ENCODE results near the gene TMEM232. TPM values are rescaled to one million over a fixed set of nuclear protein-coding genes. Genes with fewer than 3 reads are reported as not detected.

TMEM232 gene
- total RNA-seq, 4 donors from 2014 or later = 2.3 to 4.2 (median 3.5) TPM

DNA sequence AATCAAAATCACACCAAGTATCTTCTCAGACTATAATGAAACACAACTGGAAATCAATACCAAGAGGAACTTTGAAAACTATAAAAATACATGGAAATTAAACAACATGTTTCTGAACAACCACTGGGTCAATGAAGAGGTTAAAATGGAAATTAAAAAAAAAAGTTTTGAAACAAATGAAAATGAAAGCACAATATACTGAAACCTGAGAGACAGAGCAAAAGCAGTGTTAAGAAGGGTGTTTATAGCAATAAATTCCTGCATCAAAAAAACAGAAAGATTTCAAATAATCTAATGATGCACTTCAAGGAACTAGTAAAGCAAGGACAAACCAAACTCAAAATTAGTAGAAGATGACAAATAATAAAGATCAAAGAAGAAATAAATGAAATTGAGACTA lies 92.0 kb downstream of the TMEM232 start:
- TF ChIP-seq CTCF (IDR thresholded peaks at IDR 0.05; ENCODE audit: low read depth) = no peak

DNA sequence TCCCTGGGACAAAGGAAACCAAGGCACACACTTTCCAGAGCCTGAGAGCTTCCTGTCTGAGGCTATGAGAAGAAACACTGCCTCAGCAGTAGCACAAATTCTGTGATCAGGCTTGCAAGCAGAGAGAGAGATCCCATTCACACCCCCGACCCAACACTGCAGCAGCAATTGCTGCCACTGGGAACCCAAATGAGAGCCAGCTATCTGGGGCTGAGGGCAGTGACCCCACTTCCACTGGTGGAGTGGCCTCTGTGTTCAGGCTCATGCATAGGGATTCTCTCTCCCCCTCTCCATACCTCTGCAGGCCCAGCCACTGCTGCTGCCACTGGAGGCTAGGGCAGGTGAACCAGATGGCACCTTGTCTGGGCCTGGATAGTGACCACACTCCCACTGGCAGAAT lies 95.2 kb downstream of the TMEM232 start:
- no peak for TF ChIP-seq CTCF (IDR thresholded peaks at IDR 0.05; ENCODE audit: low read depth)

GRCh38 chr5:110630350-110630749 lies 96.1 kb downstream of the TMEM232 start:
- TF ChIP-seq CTCF (IDR thresholded peaks at IDR 0.05; ENCODE audit: low read depth) = no peak

DNA sequence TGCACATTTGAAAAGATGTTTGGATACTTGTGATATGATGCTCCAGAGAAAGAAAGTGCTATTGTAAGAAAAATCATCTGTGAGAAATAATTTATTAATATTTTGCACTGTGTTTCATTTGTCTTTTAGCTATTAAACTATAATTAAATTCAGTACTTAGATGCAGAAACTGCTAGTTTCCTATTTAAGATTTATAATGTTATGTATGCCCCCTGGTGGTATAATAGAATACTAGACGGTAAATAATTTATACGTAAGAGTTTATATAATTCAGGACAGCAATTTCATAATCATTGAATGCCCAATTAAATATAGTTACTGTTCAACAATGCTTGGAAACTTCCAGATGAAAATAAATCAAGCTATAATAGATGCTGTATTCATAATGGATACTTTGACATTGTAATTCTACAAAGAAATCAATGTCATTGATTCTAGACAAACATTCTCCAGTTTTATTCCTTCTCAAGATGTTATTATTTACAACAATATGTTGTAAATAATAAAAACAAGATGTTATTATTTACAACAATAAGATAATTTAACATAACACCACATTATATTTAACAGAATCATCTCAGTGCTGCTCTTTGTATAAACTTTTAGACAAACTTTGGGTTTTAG lies 101.0 kb downstream of the TMEM232 start:
- TF ChIP-seq CTCF (IDR thresholded peaks at IDR 0.05; ENCODE audit: low read depth) = no peak

GRCh38 chr5:110623874-110624273 lies 102.6 kb downstream of the TMEM232 start:
- no peak for TF ChIP-seq CTCF (IDR thresholded peaks at IDR 0.05; ENCODE audit: low read depth)

DNA sequence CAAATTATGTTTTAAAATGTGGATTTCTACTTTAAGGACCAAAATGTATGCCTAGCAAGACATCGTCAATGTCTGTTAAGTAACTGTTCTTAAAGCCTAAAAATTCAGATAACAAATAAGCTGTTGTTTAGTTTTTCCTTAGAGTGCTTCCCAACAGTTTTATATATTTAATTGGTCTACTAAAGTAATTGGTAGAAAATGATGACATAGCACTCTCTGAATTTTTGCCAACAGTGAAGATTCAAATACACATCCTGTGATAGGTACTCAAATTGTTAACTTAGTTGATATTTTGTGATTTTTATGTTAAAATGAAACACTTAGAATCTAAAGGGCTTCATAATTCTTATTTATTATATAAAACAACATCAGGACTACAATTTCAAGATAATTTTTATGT lies 107.5 kb downstream of the TMEM232 start:
- no peak for TF ChIP-seq CTCF (IDR thresholded peaks at IDR 0.05; ENCODE audit: low read depth)

- TF ChIP-seq CTCF (IDR thresholded peaks at IDR 0.05; ENCODE audit: low read depth) = no peak
Measured at GRCh38 chr5:110616009-110616408, 110.5 kb downstream of the TMEM232 start.

All from subcutaneous adipose tissue (tissue), 4 donors.